ENCODE data around the gene RNF151. TPM values are rescaled to one million over a fixed set of nuclear protein-coding genes. Genes with fewer than 3 reads are reported as not detected.

RNF151 gene
- total RNA-seq, 1 experiment from 2014 or later, result not detected

DNA sequence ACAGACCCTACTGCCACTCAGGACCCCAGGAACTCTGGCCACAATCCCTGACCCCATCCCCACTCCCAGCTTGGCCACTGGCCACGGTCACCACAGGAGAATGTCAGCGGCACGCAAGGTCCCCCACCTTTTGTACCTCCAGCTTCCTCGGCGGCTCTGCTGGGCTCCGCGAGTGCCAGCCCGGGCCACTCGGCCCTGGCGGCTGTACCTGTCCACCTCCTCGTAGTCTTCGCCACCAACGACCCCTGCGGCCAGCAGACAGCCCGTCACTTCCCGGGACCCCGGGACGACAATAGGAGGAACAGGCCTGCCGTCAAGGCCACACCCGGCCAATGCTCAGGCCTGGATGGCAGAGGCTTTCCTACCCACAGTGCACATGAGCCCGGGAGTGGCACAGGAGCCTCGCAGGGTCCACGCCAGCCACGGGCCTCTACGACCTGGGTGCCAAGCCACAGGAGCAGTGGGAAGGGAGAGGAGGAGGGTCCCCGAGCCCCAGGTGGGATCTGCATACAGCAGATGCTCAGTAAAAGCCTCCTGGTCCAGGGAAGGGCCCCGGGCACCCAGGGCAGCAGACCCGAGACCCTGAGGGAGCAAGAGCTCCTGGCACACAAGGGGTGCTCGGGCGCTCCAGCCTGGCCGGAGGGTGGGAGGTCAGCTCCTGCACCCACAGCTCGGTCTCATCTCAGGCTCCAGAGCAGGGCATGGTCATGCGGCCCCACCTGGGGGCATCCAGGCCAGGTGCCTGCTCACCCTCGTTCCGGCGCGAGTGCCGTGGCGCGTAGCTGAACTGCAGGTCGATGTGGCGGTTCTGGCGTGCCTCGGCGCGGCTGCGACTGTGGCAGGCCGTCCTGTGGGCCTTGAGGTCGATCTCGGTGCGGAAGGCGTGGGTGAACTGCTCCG is 35.0 kb downstream of the RNF151 start:
- H4K20me1 ChIP-seq (ENCODE audit: insufficient read depth, low read depth, low read length), result peaks cover 47% of the 10 kb centered on the region
- no peak overlapping the region for H3K27ac ChIP-seq (ENCODE audit: low read length)
- H3K4me2 ChIP-seq (ENCODE audit: low read depth, low read length, poor library complexity, severe bottlenecking), result no peak overlapping the region
- no peak overlapping the region for H3K9ac ChIP-seq (ENCODE audit: low read length)
- H3K36me3 ChIP-seq (ENCODE audit: insufficient read depth, low read length), result peaks cover 14% of the 10 kb centered on the region
- no peak overlapping the region for H2AFZ ChIP-seq (ENCODE audit: low read length)
- DNase-seq, result no peak
- H3K4me1 ChIP-seq (ENCODE audit: low read length), result peaks cover 26% of the 10 kb centered on the region
- peaks cover 35% of the 10 kb centered on the region for H3K79me2 ChIP-seq (ENCODE audit: low read length)
- H3K4me3 ChIP-seq (ENCODE audit: low read length), result no peak overlapping the region
- H3K9me2 ChIP-seq (replicated peaks; ENCODE audit: insufficient read depth, low read length), result no peaks in the 10 kb centered on the region
- no peaks in the 10 kb centered on the region for H3K9me3 ChIP-seq (ENCODE audit: low read length)
- H3K27me3 ChIP-seq (ENCODE audit: low read length), result no peaks in the 10 kb centered on the region

DNA sequence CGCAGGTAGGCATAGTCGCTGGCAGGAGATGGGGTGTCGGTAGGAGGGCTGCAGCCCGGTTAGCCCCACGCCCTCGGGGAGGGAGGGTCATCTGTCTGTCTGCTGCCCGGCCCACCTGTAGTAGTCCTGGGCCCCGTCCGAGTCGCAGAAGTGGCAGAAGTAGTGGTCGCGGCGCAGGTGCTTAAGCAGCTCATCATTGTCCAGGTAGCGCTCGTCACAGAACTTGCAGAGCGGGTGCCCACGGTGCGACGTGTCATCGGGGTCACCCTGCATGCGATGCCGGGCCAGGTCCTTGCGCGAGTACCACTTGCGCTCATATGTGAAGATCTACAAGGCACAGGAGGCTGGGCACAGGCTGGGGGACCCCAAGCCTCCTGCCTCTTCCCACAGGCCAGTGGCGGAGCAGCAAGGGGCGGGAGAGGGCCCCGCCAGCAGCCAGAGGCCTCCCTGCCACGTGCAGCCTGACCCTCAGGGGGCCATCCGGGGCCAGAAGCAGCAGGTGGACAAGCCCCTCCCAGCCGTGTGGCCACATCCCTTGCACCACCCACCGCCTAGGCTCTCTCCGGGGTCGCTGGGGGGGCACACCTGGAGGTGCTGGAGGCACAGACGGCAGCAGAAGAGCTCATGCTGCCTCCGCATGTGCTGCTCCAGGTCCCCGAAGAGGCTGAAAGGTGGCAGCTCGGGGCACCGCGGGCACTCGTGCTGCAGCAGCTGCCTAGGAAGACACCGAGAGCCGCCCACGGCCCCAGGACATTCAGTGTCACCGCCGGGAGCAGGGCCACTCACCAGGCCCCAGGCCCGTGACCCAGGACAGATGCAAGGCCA is 36.0 kb downstream of the RNF151 start:
- Histone ChIP-seq H3K4me3 (ENCODE audit: low read length) (no peak overlapping the region), H3K27ac (ENCODE audit: low read length) (no peak overlapping the region), H2AFZ (ENCODE audit: low read length) (no peak overlapping the region), H3K4me1 (ENCODE audit: low read length) (peaks cover 35% of the 10 kb centered on the region), H3K4me2 (ENCODE audit: low read depth, low read length, poor library complexity, severe bottlenecking) (no peak overlapping the region), H3K79me2 (ENCODE audit: low read length) (peaks cover 44% of the 10 kb centered on the region), H3K9me2 (replicated peaks; ENCODE audit: insufficient read depth, low read length) (no peaks in the 10 kb centered on the region), H3K9ac (ENCODE audit: low read length) (no peak overlapping the region), H3K9me3 (ENCODE audit: low read length) (no peaks in the 10 kb centered on the region), H4K20me1 (ENCODE audit: insufficient read depth, low read depth, low read length) (peaks cover 56% of the 10 kb centered on the region), H3K36me3 (ENCODE audit: insufficient read depth, low read length) (peaks cover 14% of the 10 kb centered on the region), H3K27me3 (ENCODE audit: low read length) (no peaks in the 10 kb centered on the region)
- DNase-seq, result no peak

DNA sequence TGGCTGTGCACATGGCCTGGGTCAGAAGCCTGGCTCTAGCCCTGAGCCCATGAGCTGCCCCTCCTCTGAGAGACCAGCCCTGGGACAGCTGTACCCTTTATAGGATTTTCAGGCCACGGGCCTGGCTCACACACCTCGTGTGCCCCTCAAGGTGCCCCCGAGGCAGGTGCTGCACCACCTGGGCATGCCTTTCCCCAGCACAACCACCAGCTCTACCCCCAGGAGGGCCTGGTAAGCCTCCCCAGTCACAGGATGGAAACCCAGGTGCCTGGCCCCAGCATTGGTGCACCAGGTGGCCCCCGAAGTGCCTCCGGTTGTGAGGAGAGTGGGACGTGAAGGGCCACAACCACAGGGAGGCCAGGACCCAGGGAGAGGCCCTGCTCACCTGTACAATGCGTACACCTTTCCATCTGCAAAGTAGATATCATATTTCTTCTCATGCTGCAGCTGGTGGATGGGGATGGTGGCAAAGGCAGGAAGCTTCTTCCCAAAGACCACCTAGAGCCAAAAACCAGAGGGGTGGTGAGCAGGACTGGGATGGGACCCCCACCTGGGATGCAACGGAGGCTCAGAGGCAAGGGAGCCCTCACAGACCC is 36.7 kb downstream of the RNF151 start:
- Histone ChIP-seq H3K9ac (ENCODE audit: low read length) (no peak overlapping the region), H3K27me3 (ENCODE audit: low read length) (no peaks in the 10 kb centered on the region), H3K79me2 (ENCODE audit: low read length) (peaks cover 51% of the 10 kb centered on the region), H3K9me2 (replicated peaks; ENCODE audit: insufficient read depth, low read length) (no peaks in the 10 kb centered on the region), H3K4me2 (ENCODE audit: low read depth, low read length, poor library complexity, severe bottlenecking) (no peak overlapping the region), H3K4me3 (ENCODE audit: low read length) (no peak overlapping the region), H3K27ac (ENCODE audit: low read length) (no peak overlapping the region), H4K20me1 (ENCODE audit: insufficient read depth, low read depth, low read length) (peaks cover 63% of the 10 kb centered on the region), H2AFZ (ENCODE audit: low read length) (no peak overlapping the region), H3K9me3 (ENCODE audit: low read length) (no peaks in the 10 kb centered on the region), H3K4me1 (ENCODE audit: low read length) (peaks cover 42% of the 10 kb centered on the region), H3K36me3 (ENCODE audit: insufficient read depth, low read length) (peaks cover 14% of the 10 kb centered on the region)
- no peak for DNase-seq

DNA sequence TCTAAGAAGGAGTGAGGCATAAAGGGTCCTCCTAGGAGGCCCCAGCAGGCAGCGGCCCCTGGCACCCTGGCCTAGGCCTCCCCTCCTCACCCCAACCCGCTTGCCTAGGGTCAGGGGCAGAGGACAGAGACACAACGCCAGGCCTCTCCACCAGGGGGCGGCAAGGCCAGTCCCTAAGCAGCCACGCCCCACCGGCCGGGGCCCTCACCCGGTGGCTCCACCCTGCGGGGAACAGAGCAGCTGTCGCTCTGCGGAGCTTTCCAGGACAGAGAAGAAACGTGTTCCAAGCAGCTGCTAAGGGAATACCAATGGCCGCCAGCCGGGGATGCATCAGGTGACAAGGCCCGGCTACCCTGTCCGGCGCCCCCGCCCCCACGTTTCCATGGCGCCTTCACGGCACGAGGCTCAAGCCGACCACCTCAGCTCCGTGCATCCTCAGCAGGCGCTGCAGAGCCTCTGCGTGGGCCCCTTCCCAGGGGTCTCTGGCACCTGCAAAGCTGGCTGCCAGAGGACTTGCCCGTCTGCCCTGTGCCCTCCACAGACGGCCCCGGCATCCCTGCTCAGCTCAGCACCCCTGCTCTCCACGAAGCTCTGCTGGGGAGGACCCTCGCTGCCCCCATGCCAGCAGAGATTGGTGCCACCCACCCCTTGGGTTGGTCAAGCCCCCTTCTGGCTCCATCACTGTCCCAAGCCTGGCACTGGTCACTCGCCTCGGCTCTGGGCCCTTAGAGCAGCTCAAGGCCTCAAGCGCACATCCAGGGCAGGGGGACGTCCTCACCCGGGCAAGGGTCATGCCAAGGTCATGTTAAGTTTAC is 37.4 kb downstream of the RNF151 start:
- peaks cover 46% of the 10 kb centered on the region for H3K4me1 ChIP-seq (ENCODE audit: low read length)
- no peak overlapping the region for H3K9ac ChIP-seq (ENCODE audit: low read length)
- peaks cover 14% of the 10 kb centered on the region for H3K36me3 ChIP-seq (ENCODE audit: insufficient read depth, low read length)
- no peaks in the 10 kb centered on the region for H3K27me3 ChIP-seq (ENCODE audit: low read length)
- no peaks in the 10 kb centered on the region for H3K9me3 ChIP-seq (ENCODE audit: low read length)
- H3K27ac ChIP-seq (ENCODE audit: low read length), result no peak overlapping the region
- peaks cover 58% of the 10 kb centered on the region for H3K79me2 ChIP-seq (ENCODE audit: low read length)
- peak; percentile 96 for DNase-seq
- no peak overlapping the region for H2AFZ ChIP-seq (ENCODE audit: low read length)
- no peaks in the 10 kb centered on the region for H3K9me2 ChIP-seq (replicated peaks; ENCODE audit: insufficient read depth, low read length)
- H4K20me1 ChIP-seq (ENCODE audit: insufficient read depth, low read depth, low read length), result peaks cover 70% of the 10 kb centered on the region
- peak overlapping the region; percentile 28 for H3K4me2 ChIP-seq (ENCODE audit: low read depth, low read length, poor library complexity, severe bottlenecking)
- H3K4me3 ChIP-seq (ENCODE audit: low read length), result no peak overlapping the region

DNA sequence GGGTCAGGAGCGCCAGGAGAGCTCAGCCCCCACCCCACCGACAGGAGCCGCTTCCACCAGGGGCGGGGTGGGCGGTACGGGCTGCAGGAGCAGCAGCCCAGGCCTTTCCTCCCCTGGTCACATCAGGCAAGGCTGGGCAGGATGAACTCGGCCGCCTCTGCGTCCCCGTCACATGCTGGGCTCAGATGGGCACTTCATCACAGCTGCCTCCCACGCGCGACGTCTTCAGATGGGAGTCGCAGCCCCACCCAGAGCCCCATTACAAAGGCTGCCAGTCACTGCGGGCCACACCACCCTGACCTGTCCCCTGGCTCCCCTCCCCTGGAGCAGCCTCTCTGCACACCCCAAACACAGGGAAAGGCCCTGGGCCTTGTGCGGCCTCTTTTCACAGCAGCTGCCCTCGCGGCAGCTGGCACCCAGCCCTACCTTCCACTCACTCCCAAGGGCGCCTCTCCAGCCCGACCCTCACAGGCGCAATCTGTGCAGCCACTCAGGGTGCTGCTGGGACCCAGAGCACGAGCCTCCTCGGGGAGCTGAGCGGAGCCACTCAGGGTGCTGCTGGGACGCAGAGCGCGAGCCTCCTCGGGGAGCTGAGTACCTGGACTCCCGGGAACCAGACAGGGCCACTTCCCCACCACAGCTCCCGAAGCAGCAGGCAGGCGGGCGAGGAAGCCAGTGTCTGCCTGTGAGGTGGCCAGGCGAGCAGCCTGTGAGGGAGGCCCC is 38.3 kb downstream of the RNF151 start:
- peaks cover 73% of the 10 kb centered on the region for H4K20me1 ChIP-seq (ENCODE audit: insufficient read depth, low read depth, low read length)
- peak overlapping the region; percentile 28 for H3K4me2 ChIP-seq (ENCODE audit: low read depth, low read length, poor library complexity, severe bottlenecking)
- H3K9me3 ChIP-seq (ENCODE audit: low read length), result no peaks in the 10 kb centered on the region
- peaks cover 14% of the 10 kb centered on the region for H3K36me3 ChIP-seq (ENCODE audit: insufficient read depth, low read length)
- H2AFZ ChIP-seq (ENCODE audit: low read length), result no peak overlapping the region
- H3K4me3 ChIP-seq (ENCODE audit: low read length), result no peak overlapping the region
- H3K9me2 ChIP-seq (replicated peaks; ENCODE audit: insufficient read depth, low read length), result no peaks in the 10 kb centered on the region
- peaks cover 46% of the 10 kb centered on the region for H3K4me1 ChIP-seq (ENCODE audit: low read length)
- H3K79me2 ChIP-seq (ENCODE audit: low read length), result peaks cover 64% of the 10 kb centered on the region
- DNase-seq, result no peak
- H3K27ac ChIP-seq (ENCODE audit: low read length), result no peak overlapping the region
- 0 out of 2 replicates have a peak overlapping the region, but pooled peaks have one; percentile 98 for H3K9ac ChIP-seq (ENCODE audit: low read length)
- no peaks in the 10 kb centered on the region for H3K27me3 ChIP-seq (ENCODE audit: low read length)

DNA sequence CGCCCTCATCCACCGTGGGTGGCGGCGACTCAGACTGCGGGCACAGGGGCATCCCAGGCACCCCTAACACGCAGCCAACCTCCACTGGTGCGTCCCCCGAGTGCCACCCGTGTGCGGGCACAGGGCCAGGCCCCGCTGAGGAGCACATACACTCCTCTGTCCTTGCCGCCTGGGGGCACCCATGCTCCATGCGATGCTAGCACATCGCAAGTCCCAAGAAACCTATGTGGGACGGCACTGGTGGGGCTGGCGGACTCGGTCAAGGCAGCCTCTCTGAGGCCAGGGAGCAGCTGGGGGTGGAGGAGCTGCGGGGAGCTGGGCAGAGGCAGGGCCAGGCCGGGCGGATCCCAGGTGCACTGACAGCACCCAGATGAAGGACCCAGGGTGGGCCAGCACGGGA is 39.0 kb downstream of the RNF151 start:
- H3K36me3 ChIP-seq (ENCODE audit: insufficient read depth, low read length), result peaks cover 14% of the 10 kb centered on the region
- H3K27ac ChIP-seq (ENCODE audit: low read length), result no peak overlapping the region
- no peaks in the 10 kb centered on the region for H3K9me3 ChIP-seq (ENCODE audit: low read length)
- H3K4me2 ChIP-seq (ENCODE audit: low read depth, low read length, poor library complexity, severe bottlenecking), result peak overlapping the region; percentile 93
- H3K27me3 ChIP-seq (ENCODE audit: low read length), result no peaks in the 10 kb centered on the region
- H3K4me1 ChIP-seq (ENCODE audit: low read length), result peaks cover 52% of the 10 kb centered on the region
- DNase-seq, result peak; percentile 81
- no peaks in the 10 kb centered on the region for H3K9me2 ChIP-seq (replicated peaks; ENCODE audit: insufficient read depth, low read length)
- H3K4me3 ChIP-seq (ENCODE audit: low read length), result no peak overlapping the region
- H4K20me1 ChIP-seq (ENCODE audit: insufficient read depth, low read depth, low read length), result peaks cover 73% of the 10 kb centered on the region
- H3K79me2 ChIP-seq (ENCODE audit: low read length), result peaks cover 71% of the 10 kb centered on the region
- peak overlapping the region; percentile 98 for H3K9ac ChIP-seq (ENCODE audit: low read length)
- no peak overlapping the region for H2AFZ ChIP-seq (ENCODE audit: low read length)

DNA sequence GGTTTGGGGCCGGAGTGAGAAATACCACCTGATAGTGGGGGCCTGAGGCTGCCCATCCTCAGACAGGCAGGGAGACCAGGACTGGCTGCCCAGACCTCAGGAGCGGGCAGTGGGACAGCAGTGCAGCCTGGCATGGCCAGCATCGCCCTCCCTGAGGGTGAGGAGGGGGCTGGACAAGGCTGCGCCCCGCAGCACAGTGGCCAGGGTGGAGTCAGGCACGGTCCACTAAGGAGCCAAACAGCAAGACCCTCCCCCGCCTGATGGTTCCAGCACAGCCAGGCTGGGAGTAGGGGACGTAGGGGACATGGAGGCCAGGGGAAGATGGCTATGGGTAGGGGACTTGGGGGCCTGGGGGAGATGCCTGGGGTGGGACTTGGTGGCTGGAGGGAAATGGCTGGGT is 39.7 kb downstream of the RNF151 start:
- peaks cover 73% of the 10 kb centered on the region for H3K79me2 ChIP-seq (ENCODE audit: low read length)
- peak overlapping the region; percentile 93 for H3K4me2 ChIP-seq (ENCODE audit: low read depth, low read length, poor library complexity, severe bottlenecking)
- no peaks in the 10 kb centered on the region for H3K9me3 ChIP-seq (ENCODE audit: low read length)
- H3K36me3 ChIP-seq (ENCODE audit: insufficient read depth, low read length), result peaks cover 14% of the 10 kb centered on the region
- no peaks in the 10 kb centered on the region for H3K9me2 ChIP-seq (replicated peaks; ENCODE audit: insufficient read depth, low read length)
- H3K27me3 ChIP-seq (ENCODE audit: low read length), result no peaks in the 10 kb centered on the region
- H4K20me1 ChIP-seq (ENCODE audit: insufficient read depth, low read depth, low read length), result peaks cover 73% of the 10 kb centered on the region
- H3K9ac ChIP-seq (ENCODE audit: low read length), result peak overlapping the region; percentile 98
- H3K27ac ChIP-seq (ENCODE audit: low read length), result no peak overlapping the region
- no peak overlapping the region for H2AFZ ChIP-seq (ENCODE audit: low read length)
- no peak for DNase-seq
- peaks cover 55% of the 10 kb centered on the region for H3K4me1 ChIP-seq (ENCODE audit: low read length)
- H3K4me3 ChIP-seq (ENCODE audit: low read length), result peak overlapping the region; percentile 9; the same call in 1 of the 2 replicates

Data from Karpas-422 (cell line).